Upper lobe of left lung (tissue), 6 donors: Measurements from ENCODE around the gene MT2A. TPM values are rescaled to one million over a fixed set of nuclear protein-coding genes. Genes with fewer than 3 reads are reported as not detected.
A peak's percentile ranks its signal among the peaks of the same experiment; 100 is the strongest.

ENCODE experiments used
- ATAC-seq, 2 donors: fragments of 200-7000 bp; cut with Tn5 transposase; one replicate each; pipeline ENCODE4 v1.9.1; 2022; ENCODE audit warnings: mild to moderate bottlenecking in 2 of 2, moderate library complexity in 2 of 2; ENCODE audit not compliant: low FRiP score in 2 of 2
- DNase-seq, 2 donors: peaks; one replicate each; pipeline ENCODE4 v3.0.0-alpha.2; 2019 to 2020
- H3K27ac ChIP-seq, 4 donors: fragments of 200-600 bp; sonication (generic); one replicate each; pipeline ENCODE4 v1.5.1; 2016 to 2019
- H3K27me3 ChIP-seq, 4 donors: fragments of 200-600 bp; sonication (generic); one replicate each; pipeline ENCODE4 v1.5.1; 2017 to 2019
- H3K36me3 ChIP-seq, 4 donors: fragments of 200-600 bp; sonication (generic); one replicate each; pipeline ENCODE4 v1.5.1; 2016 to 2019
- H3K4me1 ChIP-seq, 4 donors: fragments of 200-600 bp; sonication (generic); one replicate each; pipeline ENCODE4 v1.5.1; 2018 to 2019
- H3K4me3 ChIP-seq, 4 donors: fragments of 200-600 bp; sonication (generic); one replicate each; pipeline ENCODE4 v1.5.1; 2017 to 2019; ENCODE audit warnings: mild to moderate bottlenecking in 2 of 4, moderate library complexity in 1 of 4
- H3K9me3 ChIP-seq, 4 donors: fragments of 200-600 bp; sonication (generic); one replicate each; pipeline ENCODE4 v1.5.1; 2018 to 2019
- CTCF ChIP-seq, 6 experiments: fragments of 450-650 bp in 4 of 6; fragments of 200-600 bp in 2 of 6; sonication (generic) in 2 of 6; IDR thresholded peaks; one replicate each; pipeline ENCODE4 v1.5.1; 2016 to 2019; ENCODE audit warnings: antibody characterized with exemption in 6 of 6
- EP300 ChIP-seq, 4 donors: sonication (generic); formaldehyde crosslinking; IDR thresholded peaks; one replicate each; pipeline ENCODE4 v1.5.1; 2017; ENCODE audit warnings: antibody characterized with exemption in 4 of 4, control low read depth in 2 of 4
- POLR2A ChIP-seq, 4 donors: fragments of 450-650 bp; IDR thresholded peaks; one replicate each; pipeline ENCODE4 v1.5.1; 2016 to 2017; ENCODE audit warnings: antibody characterized with exemption in 4 of 4, mild to moderate bottlenecking in 2 of 4
- POLR2AphosphoS5 ChIP-seq, 2 donors: sonication (generic); formaldehyde crosslinking; IDR thresholded peaks; one replicate each; pipeline ENCODE4 v1.5.1; 2017; ENCODE audit warnings: antibody characterized with exemption in 2 of 2
- whole genome bisulfite sequencing, 2 donors: methylation state at CpG; one replicate each; pipeline ENCODE4 v1.1.5; 2017 to 2018; 5-methylcytosine and 5-hydroxymethylcytosine counted together
- total RNA-seq, 6 donors: library from RNA; depleted of rRNA in 4 of 6; stranded (reverse); fragments of >200 nt in 4 of 6; gene quantifications; one replicate each; pipeline versions ENCODE4 v1.1.0 to v1.2.1, GENCODE V29; 2016 to 2021
- donor health status: DM: no; HTN: no; CAD: no; lungs with moderate emphysema.
- donor health status: DM: no; HTN: yes; CAD: no; lungs with severe emphysema.

Gene MT2A
- total RNA-seq, 6 donors from 2014 or later: 137 to 552 (median 338) TPM

- DNase-seq: peak in 1 of 2 donors; percentile 89
- peak in 2 of 4 donors; percentile 37 to 45 for TF ChIP-seq POLR2A (IDR thresholded peaks at IDR 0.05)
- no peak for TF ChIP-seq CTCF (IDR thresholded peaks at IDR 0.05)
- TF ChIP-seq EP300 (IDR thresholded peaks at IDR 0.05): peak; percentile 99 to 100 (median 100)
- peak; percentile 99 to 100 for TF ChIP-seq POLR2AphosphoS5 (IDR thresholded peaks at IDR 0.05)
- Histone ChIP-seq H3K4me3 (peak overlapping the region in 2 of 4 donors; percentile 55 to 80), H3K36me3 (no peaks in the 10 kb centered on the region), H3K27me3 (no peaks in the 10 kb centered on the region), H3K4me1 (peaks cover 38 to 62% (median 49%) of the 10 kb centered on the region in 4 donors), H3K27ac (peak overlapping the region; percentile 91 to 98 (median 94)), H3K9me3 (no peaks in the 10 kb centered on the region)
- peak; percentile 65 to 73 for ATAC-seq
- 26 to 49% methylated on average over 3 to 14 of the region's 14 CpGs for WGBS, 2 donors
Observed at GRCh38 chr16:56607109-56607618, 1.2 kb upstream of the MT2A start.

- no peak for ATAC-seq
- 62 to 66% methylated on average over 2 of the region's 2 CpGs for WGBS, 2 donors
Observed at GRCh38 chr16:56607675-56608042, 725 bp upstream of the MT2A start.

GRCh38 chr16:56608876-56609462 lies 585 bp downstream of the MT2A start:
- H3K4me1 ChIP-seq: peaks cover 38 to 62% (median 48%) of the 10 kb centered on the region in 4 donors
- no peaks in the 10 kb centered on the region for H3K27me3 ChIP-seq
- TF ChIP-seq POLR2A (IDR thresholded peaks at IDR 0.05) (no peak), POLR2AphosphoS5 (IDR thresholded peaks at IDR 0.05) (peak in 1 of 2 donors; percentile 8), CTCF (IDR thresholded peaks at IDR 0.05) (no peak), EP300 (IDR thresholded peaks at IDR 0.05) (peak in 1 of 4 donors; percentile 27)
- no peaks in the 10 kb centered on the region for H3K36me3 ChIP-seq
- peak overlapping the region; percentile 55 to 80 (median 69) for H3K4me3 ChIP-seq
- peak in 1 of 2 donors; percentile 61 for DNase-seq
- WGBS, 2 donors: 0 to 1% methylated on average over 17 to 21 of the region's 21 CpGs
- peak overlapping the region; percentile 91 to 98 (median 94) for H3K27ac ChIP-seq
- H3K9me3 ChIP-seq: no peaks in the 10 kb centered on the region
- no peak for ATAC-seq

More at GRCh38 chr16:56607675-56608042, 725 bp upstream of the MT2A start:
- Histone ChIP-seq H3K4me1 (peaks cover 38 to 62% (median 49%) of the 10 kb centered on the region in 4 donors), H3K4me3 (peak overlapping the region in 3 of 4 donors; percentile 55 to 80 (median 73)), H3K36me3 (no peaks in the 10 kb centered on the region), H3K27me3 (no peaks in the 10 kb centered on the region), H3K9me3 (no peaks in the 10 kb centered on the region), H3K27ac (peak overlapping the region; percentile 91 to 98 (median 94))
- DNase-seq: no peak
- TF ChIP-seq POLR2A (IDR thresholded peaks at IDR 0.05) (no peak), CTCF (IDR thresholded peaks at IDR 0.05) (no peak), POLR2AphosphoS5 (IDR thresholded peaks at IDR 0.05) (no peak), EP300 (IDR thresholded peaks at IDR 0.05) (no peak)

- Histone ChIP-seq H3K9me3 (no peaks in the 10 kb centered on the region), H3K4me1 (peaks cover 38 to 62% (median 47%) of the 10 kb centered on the region in 4 donors), H3K27ac (peak overlapping the region; percentile 91 to 98 (median 94)), H3K4me3 (peak overlapping the region; percentile 55 to 80 (median 69)), H3K27me3 (no peaks in the 10 kb centered on the region), H3K36me3 (no peaks in the 10 kb centered on the region)
- TF ChIP-seq CTCF (IDR thresholded peaks at IDR 0.05) (no peak), EP300 (IDR thresholded peaks at IDR 0.05) (peak in 2 of 4 donors; percentile 20 to 65), POLR2AphosphoS5 (IDR thresholded peaks at IDR 0.05) (peak; percentile 69 to 93), POLR2A (IDR thresholded peaks at IDR 0.05) (peak in 1 of 4 donors; percentile 14)
- peak in 1 of 2 donors; percentile 82 for DNase-seq
- ATAC-seq: peak; percentile 16 to 43
- 0 to 1% methylated on average over 6 of the region's 6 CpGs for WGBS, 2 donors
Observed at GRCh38 chr16:56609463-56609921, 1.1 kb downstream of the MT2A start.
